Upper lobe of left lung (tissue), 6 donors: ENCODE data around the gene PROS1. TPM values are rescaled to one million over a fixed set of nuclear protein-coding genes. Genes with fewer than 3 reads are reported as not detected.

Source experiments
- ATAC-seq, 2 donors: fragments of 200-7000 bp; cut with Tn5 transposase; one replicate each; pipeline ENCODE4 v1.9.1; 2022; ENCODE audit warnings: mild to moderate bottlenecking in 2 of 2, moderate library complexity in 2 of 2; ENCODE audit not compliant: low FRiP score in 2 of 2
- DNase-seq, 2 donors: peaks; one replicate each; pipeline ENCODE4 v3.0.0-alpha.2; 2019 to 2020
- H3K27ac ChIP-seq, 4 donors: fragments of 200-600 bp; sonication (generic); one replicate each; pipeline ENCODE4 v1.5.1; 2016 to 2019
- H3K27me3 ChIP-seq, 4 donors: fragments of 200-600 bp; sonication (generic); one replicate each; pipeline ENCODE4 v1.5.1; 2017 to 2019
- H3K36me3 ChIP-seq, 4 donors: fragments of 200-600 bp; sonication (generic); one replicate each; pipeline ENCODE4 v1.5.1; 2016 to 2019
- H3K4me1 ChIP-seq, 4 donors: fragments of 200-600 bp; sonication (generic); one replicate each; pipeline ENCODE4 v1.5.1; 2018 to 2019
- H3K4me3 ChIP-seq, 4 donors: fragments of 200-600 bp; sonication (generic); one replicate each; pipeline ENCODE4 v1.5.1; 2017 to 2019; ENCODE audit warnings: mild to moderate bottlenecking in 2 of 4, moderate library complexity in 1 of 4
- H3K9me3 ChIP-seq, 4 donors: fragments of 200-600 bp; sonication (generic); one replicate each; pipeline ENCODE4 v1.5.1; 2018 to 2019
- EP300 ChIP-seq, 4 donors: sonication (generic); formaldehyde crosslinking; IDR thresholded peaks; one replicate each; pipeline ENCODE4 v1.5.1; 2017; ENCODE audit warnings: antibody characterized with exemption in 4 of 4, control low read depth in 2 of 4
- POLR2A ChIP-seq, 4 donors: fragments of 450-650 bp; IDR thresholded peaks; one replicate each; pipeline ENCODE4 v1.5.1; 2016 to 2017; ENCODE audit warnings: antibody characterized with exemption in 4 of 4, mild to moderate bottlenecking in 2 of 4
- POLR2AphosphoS5 ChIP-seq, 2 donors: sonication (generic); formaldehyde crosslinking; IDR thresholded peaks; one replicate each; pipeline ENCODE4 v1.5.1; 2017; ENCODE audit warnings: antibody characterized with exemption in 2 of 2
- WGBS, 2 donors: methylation state at CpG; one replicate each; pipeline ENCODE4 v1.1.5; 2017 to 2018; 5-methylcytosine and 5-hydroxymethylcytosine counted together
- total RNA-seq, 6 donors: library from RNA; depleted of rRNA in 4 of 6; stranded (reverse); fragments of >200 nt in 4 of 6; gene quantifications; one replicate each; pipeline versions ENCODE4 v1.1.0 to v1.2.1, GENCODE V29; 2016 to 2021
- TF ChIP-seq, protein P1 (sequence below), 6 experiments: fragments of 450-650 bp in 4 of 6; fragments of 200-600 bp in 2 of 6; sonication (generic) in 2 of 6; IDR thresholded peaks; one replicate each; pipeline ENCODE4 v1.5.1; 2016 to 2019; ENCODE audit warnings: antibody characterized with exemption in 6 of 6
- donor health status: DM: no; HTN: no; CAD: no; lungs with moderate emphysema.
- donor health status: DM: no; HTN: yes; CAD: no; lungs with severe emphysema.

PROS1 gene
- 10 to 100 TPM; 32.5 to 81.8 (median 49.4) TPM for total RNA-seq

GRCh38 chr3:93973131-93974126, at the start of gene PROS1:
Gene PROS1 (minus strand): TSS chr3:93973896. CDS start chr3:93973749, 147 bp downstream.
- WGBS, 2 donors: 1 to 2% methylated on average over 31 to 39 of the region's 53 CpGs

DNA sequence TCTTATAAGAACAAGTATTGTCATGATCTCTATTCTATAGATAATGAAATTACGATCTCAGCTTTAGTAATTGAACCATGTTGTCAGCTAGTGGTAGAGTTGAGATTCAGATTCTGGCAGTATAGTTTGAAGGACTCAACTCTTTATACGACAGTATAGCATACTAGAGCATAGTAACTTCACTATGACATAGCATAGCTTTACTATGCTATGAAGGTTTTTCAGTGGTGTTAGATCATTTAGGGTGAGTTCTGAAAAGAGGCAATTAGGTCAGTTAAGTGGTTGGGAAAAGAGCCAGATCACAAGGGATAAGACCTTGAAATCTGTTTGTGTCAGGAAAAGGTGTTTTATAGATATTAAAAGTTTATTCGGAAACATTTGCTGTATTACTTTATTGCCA, 46.6 kb upstream of the PROS1 start:
- DNase-seq (no peak), ATAC-seq (no peak)
- H3K9me3 ChIP-seq: no peaks in the 10 kb centered on the region
- WGBS, 2 donors: 71 to 86% methylated on average over 3 of the region's 3 CpGs
- no peaks in the 10 kb centered on the region for H3K27me3 ChIP-seq
- H3K36me3 ChIP-seq: no peaks in the 10 kb centered on the region
- no peak overlapping the region for H3K4me3 ChIP-seq
- TF ChIP-seq POLR2AphosphoS5 (IDR thresholded peaks at IDR 0.05): no peak
- TF ChIP-seq POLR2A (IDR thresholded peaks at IDR 0.05): no peak
- TF ChIP-seq, protein P1, sequence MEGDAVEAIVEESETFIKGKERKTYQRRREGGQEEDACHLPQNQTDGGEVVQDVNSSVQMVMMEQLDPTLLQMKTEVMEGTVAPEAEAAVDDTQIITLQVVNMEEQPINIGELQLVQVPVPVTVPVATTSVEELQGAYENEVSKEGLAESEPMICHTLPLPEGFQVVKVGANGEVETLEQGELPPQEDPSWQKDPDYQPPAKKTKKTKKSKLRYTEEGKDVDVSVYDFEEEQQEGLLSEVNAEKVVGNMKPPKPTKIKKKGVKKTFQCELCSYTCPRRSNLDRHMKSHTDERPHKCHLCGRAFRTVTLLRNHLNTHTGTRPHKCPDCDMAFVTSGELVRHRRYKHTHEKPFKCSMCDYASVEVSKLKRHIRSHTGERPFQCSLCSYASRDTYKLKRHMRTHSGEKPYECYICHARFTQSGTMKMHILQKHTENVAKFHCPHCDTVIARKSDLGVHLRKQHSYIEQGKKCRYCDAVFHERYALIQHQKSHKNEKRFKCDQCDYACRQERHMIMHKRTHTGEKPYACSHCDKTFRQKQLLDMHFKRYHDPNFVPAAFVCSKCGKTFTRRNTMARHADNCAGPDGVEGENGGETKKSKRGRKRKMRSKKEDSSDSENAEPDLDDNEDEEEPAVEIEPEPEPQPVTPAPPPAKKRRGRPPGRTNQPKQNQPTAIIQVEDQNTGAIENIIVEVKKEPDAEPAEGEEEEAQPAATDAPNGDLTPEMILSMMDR (IDR thresholded peaks at IDR 0.05): no peak
- TF ChIP-seq EP300 (IDR thresholded peaks at IDR 0.05): no peak
- H3K4me1 ChIP-seq: no peaks in the 10 kb centered on the region
- H3K27ac ChIP-seq: no peak overlapping the region

More at GRCh38 chr3:93973131-93974126, at the start of gene PROS1:
- H3K4me1 ChIP-seq: peaks cover 5 to 21% (median 12%) of the 10 kb centered on the region in 4 donors
- TF ChIP-seq, protein P1 (IDR thresholded peaks at IDR 0.05): peak in 2 of 6 experiments; percentile 12 to 21
- TF ChIP-seq EP300 (IDR thresholded peaks at IDR 0.05) (peak in 2 of 4 donors; percentile 45 to 93), POLR2A (IDR thresholded peaks at IDR 0.05) (peak in 2 of 4 donors; percentile 50 to 78), POLR2AphosphoS5 (IDR thresholded peaks at IDR 0.05) (peak; percentile 78 to 88)
- ATAC-seq: peak; percentile 95 to 97
- peak within 1 kb of the TSS; percentile 47 to 76 (median 64) for H3K4me3 ChIP-seq
- H3K27me3 ChIP-seq: no peaks in the 10 kb centered on the region
- DNase-seq: peak; percentile 88 to 95
- H3K9me3 ChIP-seq: no peaks in the 10 kb centered on the region
- peak within 1 kb of the TSS; percentile 85 to 94 (median 91) for H3K27ac ChIP-seq
- no peaks in the 10 kb centered on the region for H3K36me3 ChIP-seq

- Histone ChIP-seq H3K27ac (no peak overlapping the region), H3K36me3 (no peaks in the 10 kb centered on the region), H3K9me3 (no peaks in the 10 kb centered on the region), H3K4me1 (no peaks in the 10 kb centered on the region), H3K27me3 (no peaks in the 10 kb centered on the region), H3K4me3 (no peak overlapping the region)
- no peak for DNase-seq
- WGBS, 2 donors: 68 to 84% methylated on average over 2 of the region's 2 CpGs
- ATAC-seq: no peak
- no peak for TF ChIP-seq POLR2AphosphoS5 (IDR thresholded peaks at IDR 0.05)
- TF ChIP-seq POLR2A (IDR thresholded peaks at IDR 0.05): no peak
- TF ChIP-seq, protein P1 (IDR thresholded peaks at IDR 0.05): no peak
- no peak for TF ChIP-seq EP300 (IDR thresholded peaks at IDR 0.05)
These were observed 46.0 kb upstream of the PROS1 start for GRCh38 chr3:94019659-94020058.

DNA sequence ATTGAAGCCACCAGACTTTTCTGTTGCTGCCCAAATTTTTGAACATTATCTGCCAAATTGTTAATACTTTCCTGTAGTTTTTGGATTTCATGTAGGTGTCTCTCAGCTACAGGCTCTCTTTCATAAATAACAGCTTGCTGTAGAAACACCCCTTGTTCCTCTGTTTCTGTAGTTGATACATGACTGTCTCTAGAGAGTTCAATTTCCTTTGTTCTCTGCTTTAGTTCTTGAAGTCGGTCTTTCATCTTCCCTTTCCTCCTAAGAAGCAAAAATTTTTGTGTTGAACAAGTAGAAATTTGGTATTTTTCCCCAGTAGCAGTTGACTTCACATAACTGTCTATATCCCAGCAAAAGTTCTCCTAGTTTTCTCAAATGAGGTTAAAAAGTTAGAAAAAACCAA, 41.3 kb upstream of the PROS1 start:
- Histone ChIP-seq H3K9me3 (no peaks in the 10 kb centered on the region), H3K36me3 (peaks cover 0 to 2% (median 0%) of the 10 kb centered on the region in 4 donors), H3K4me3 (no peak overlapping the region), H3K4me1 (no peaks in the 10 kb centered on the region), H3K27me3 (no peaks in the 10 kb centered on the region), H3K27ac (no peak overlapping the region)
- DNase-seq (no peak), ATAC-seq (no peak)
- TF ChIP-seq POLR2A (IDR thresholded peaks at IDR 0.05): no peak
- TF ChIP-seq, protein P1 (IDR thresholded peaks at IDR 0.05): no peak
- no peak for TF ChIP-seq POLR2AphosphoS5 (IDR thresholded peaks at IDR 0.05)
- no peak for TF ChIP-seq EP300 (IDR thresholded peaks at IDR 0.05)
- 88 to 90% methylated on average over 1 of the region's 1 CpG for WGBS, 2 donors
